ENCODE measurements around the gene FOSL1. TPM values are rescaled to one million over a fixed set of nuclear protein-coding genes. Genes with fewer than 3 reads are reported as not detected.
A peak's percentile ranks its signal among the peaks of the same experiment; 100 is the strongest.

FOSL1 gene
- total and polyA plus RNA-seq, 11 donors = 0.22 to 48.1 (median 1.5) TPM

DNA sequence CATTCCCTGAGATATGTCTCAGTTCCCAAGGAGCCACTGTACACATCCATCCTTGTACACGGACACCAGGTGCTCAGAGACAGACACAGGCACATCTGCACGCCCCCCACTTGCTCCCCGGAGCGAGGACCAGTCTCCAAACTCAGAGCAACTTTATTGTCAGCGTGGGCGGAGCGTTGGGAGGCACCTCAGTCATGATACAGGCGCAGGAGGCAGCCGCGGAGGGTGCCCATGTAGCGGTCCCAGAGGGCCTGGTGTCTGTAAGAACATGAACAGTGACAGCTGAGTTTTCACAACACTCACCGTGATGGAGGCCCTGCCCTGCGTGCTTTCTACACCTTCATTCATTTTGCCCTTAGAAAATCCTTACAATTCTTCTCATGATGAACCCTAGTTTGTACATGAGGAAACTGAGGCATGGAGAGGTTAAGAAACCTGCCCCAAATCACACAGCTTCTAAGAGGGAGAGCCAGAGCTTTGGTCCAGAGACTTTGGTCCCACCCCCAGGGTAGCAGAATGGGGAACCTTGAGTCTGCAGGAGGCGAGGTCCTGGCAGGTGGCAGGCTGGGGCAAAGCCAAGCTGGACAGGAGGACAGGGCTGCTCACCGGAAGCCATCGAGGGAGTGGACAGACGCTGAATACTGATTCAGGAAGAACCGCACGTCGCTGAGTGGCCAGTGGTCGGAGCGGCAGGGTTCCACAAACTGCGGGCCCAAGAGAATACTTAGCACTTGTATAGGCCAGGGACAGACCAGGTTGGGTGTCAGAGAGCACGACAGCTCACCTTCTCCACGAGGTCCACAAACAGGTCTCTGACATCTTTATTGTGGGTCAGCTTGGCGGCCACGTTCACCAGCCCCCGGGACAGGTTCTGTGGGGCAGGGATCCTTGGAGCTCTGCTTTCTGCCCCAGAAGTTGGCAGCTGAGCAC, 16.1 kb downstream of the FOSL1 start:
- TF ChIP-seq, protein P1, sequence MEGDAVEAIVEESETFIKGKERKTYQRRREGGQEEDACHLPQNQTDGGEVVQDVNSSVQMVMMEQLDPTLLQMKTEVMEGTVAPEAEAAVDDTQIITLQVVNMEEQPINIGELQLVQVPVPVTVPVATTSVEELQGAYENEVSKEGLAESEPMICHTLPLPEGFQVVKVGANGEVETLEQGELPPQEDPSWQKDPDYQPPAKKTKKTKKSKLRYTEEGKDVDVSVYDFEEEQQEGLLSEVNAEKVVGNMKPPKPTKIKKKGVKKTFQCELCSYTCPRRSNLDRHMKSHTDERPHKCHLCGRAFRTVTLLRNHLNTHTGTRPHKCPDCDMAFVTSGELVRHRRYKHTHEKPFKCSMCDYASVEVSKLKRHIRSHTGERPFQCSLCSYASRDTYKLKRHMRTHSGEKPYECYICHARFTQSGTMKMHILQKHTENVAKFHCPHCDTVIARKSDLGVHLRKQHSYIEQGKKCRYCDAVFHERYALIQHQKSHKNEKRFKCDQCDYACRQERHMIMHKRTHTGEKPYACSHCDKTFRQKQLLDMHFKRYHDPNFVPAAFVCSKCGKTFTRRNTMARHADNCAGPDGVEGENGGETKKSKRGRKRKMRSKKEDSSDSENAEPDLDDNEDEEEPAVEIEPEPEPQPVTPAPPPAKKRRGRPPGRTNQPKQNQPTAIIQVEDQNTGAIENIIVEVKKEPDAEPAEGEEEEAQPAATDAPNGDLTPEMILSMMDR (IDR thresholded peaks at IDR 0.05) = no peak
- no peak for TF ChIP-seq POLR2A (IDR thresholded peaks at IDR 0.05)
- WGBS, 4 donors = 79 to 83% (median 81%) methylated on average over 28 of the region's 28 CpGs
- Histone ChIP-seq H3K27me3 (no peaks in the 10 kb centered on the region), H3K4me1 (peaks cover 5 to 39% (median 21%) of the 10 kb centered on the region in 12 donors), H3K9me3 (no peaks in the 10 kb centered on the region), H3K36me3 (peaks cover 0 to 54% (median 43%) of the 10 kb centered on the region in 9 donors), H3K4me3 (no peak overlapping the region), H3K27ac (peak overlapping the region in 1 of 12 donors; percentile 17)
- intact Hi-C loops (cut with DNase I) = loop anchor here (2.0 to 10.0 kb wide), 4 partner anchors 38 to 105 kb away; no protein-coding TSS in a partner anchor
- DNase-seq = peak in 1 of 5 donors; percentile 48
- no peak for ATAC-seq

- Histone ChIP-seq H3K4me1 (peaks cover 5 to 33% (median 18%) of the 10 kb centered on the region in 12 donors), H3K27ac (no peak overlapping the region), H3K9me3 (no peaks in the 10 kb centered on the region), H3K4me3 (no peak overlapping the region), H3K36me3 (peaks cover 0 to 54% (median 43%) of the 10 kb centered on the region in 9 donors), H3K27me3 (no peaks in the 10 kb centered on the region)
- intact Hi-C loops (cut with DNase I) = loop anchor here in 5 of 10 donors (5.0 to 10.0 kb wide), 3 partner anchors 39 to 104 kb away; no protein-coding TSS in a partner anchor
- DNase-seq (peak in 1 of 5 donors; percentile 32), ATAC-seq (no peak)
- TF ChIP-seq, protein P1 (IDR thresholded peaks at IDR 0.05) = no peak
- TF ChIP-seq POLR2A (IDR thresholded peaks at IDR 0.05) = no peak
- WGBS, 4 donors = 94 to 95% (median 94%) methylated on average over 12 to 13 of the region's 13 CpGs
These were observed 17.0 kb downstream of the FOSL1 start for GRCh38 chr11:65883058-65883761.

DNA sequence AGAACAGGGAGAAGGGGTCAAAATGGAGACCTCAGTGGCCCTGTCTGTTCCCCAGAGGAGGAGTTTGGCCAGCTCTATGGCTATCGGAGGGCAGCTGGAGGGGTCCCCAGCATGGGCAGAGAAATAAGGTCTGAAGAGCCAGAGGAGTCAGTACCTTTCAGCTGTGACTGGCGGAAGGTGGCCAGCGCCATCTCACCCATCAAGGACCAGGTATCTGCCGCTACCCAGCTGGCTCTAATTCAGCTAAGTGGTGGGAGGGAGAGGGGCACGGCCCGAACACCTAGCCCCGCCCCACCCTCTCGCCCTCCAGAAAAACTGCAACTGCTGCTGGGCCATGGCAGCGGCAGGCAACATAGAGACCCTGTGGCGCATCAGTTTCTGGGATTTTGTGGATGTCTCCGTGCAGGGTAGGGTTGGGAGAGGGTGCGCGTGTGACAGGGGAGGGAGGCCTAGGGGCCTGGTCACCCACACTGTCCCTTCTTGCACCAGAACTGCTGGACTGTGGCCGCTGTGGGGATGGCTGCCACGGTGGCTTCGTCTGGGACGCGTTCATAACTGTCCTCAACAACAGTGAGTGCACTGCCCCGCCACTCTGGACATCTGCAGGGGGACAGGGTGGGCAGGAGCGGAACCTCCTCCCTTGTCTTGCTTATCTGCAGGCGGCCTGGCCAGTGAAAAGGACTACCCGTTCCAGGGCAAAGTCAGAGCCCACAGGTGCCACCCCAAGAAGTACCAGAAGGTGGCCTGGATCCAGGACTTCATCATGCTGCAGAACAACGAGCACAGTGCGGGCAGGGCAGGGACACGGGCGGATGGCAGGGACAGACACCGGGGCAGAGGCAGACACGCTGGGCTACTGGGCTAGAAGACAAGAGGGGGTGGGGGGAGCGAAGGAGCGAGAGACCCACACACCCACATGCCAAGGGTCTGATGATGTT, 17.8 kb downstream of the FOSL1 start:
- Histone ChIP-seq H3K27me3 (no peaks in the 10 kb centered on the region), H3K36me3 (peaks cover 0 to 53% (median 43%) of the 10 kb centered on the region in 9 donors), H3K4me3 (no peak overlapping the region), H3K4me1 (peaks cover under 1 to 26% (median 13%) of the 10 kb centered on the region in 12 donors), H3K27ac (no peak overlapping the region), H3K9me3 (no peaks in the 10 kb centered on the region)
- WGBS, 4 donors = 90 to 94% (median 92%) methylated on average over 27 to 30 of the region's 30 CpGs
- peak in 1 of 5 donors; percentile 40 for DNase-seq
- intact Hi-C loops (cut with DNase I) = loop anchor here in 5 of 10 donors (5.0 to 10.0 kb wide), 3 partner anchors 40 to 105 kb away; no protein-coding TSS in a partner anchor
- TF ChIP-seq, protein P1 (IDR thresholded peaks at IDR 0.05) = no peak
- no peak for TF ChIP-seq POLR2A (IDR thresholded peaks at IDR 0.05)
- ATAC-seq = no peak

Measured in heart left ventricle (tissue), 16 donors.